WTC11 (cell line): Measurements from ENCODE around the gene DNPH1. TPM values are rescaled to one million over a fixed set of nuclear protein-coding genes. Genes with fewer than 3 reads are reported as not detected.

Experiments
- ATAC-seq: fragments of 200-7000 bp; cut with Tn5 transposase; 2 replicates; pipeline ENCODE4 v1.10.0; 2021; ENCODE audit warnings: mild to moderate bottlenecking, moderate library complexity
- CTCF ChIA-PET: fragments of 300-600 bp; sonication (Branson Sonifier 250); formaldehyde crosslinking; loops from one replicate; lab custom pipeline; 2021; ENCODE audit warnings: antibody characterized with exemption; lab: Charles Lee
- POLR2A ChIA-PET: fragments of 350-600 bp; sonication (Branson Sonifier 250); formaldehyde crosslinking; loops from one replicate; lab custom pipeline; 2021; ENCODE audit warnings: antibody characterized with exemption; lab: Charles Lee
- DNase-seq: peaks from one replicate; pipeline ENCODE4 v3.0.0; 2021; ENCODE audit warnings: low spot score
- H3K27ac Mint-ChIP-seq: 2 replicates; pipeline ENCODE4 v1.8.0; 2021; ENCODE audit warnings: mixed read lengths
- H3K27me3 Mint-ChIP-seq: 2 replicates; pipeline ENCODE4 v1.8.0; 2021; ENCODE audit warnings: low read depth, mild to moderate bottlenecking, moderate library complexity, mixed read lengths
- H3K36me3 Mint-ChIP-seq: 2 replicates; pipeline ENCODE4 v1.8.0; 2021; ENCODE audit warnings: mixed read lengths
- H3K4me1 Mint-ChIP-seq: 2 replicates; pipeline ENCODE4 v1.8.0; 2022; ENCODE audit warnings: mixed read lengths
- H3K4me3 Mint-ChIP-seq: 2 replicates; pipeline ENCODE4 v1.8.0; 2021; ENCODE audit warnings: mild to moderate bottlenecking, moderate library complexity, mixed read lengths
- H3K9me3 Mint-ChIP-seq: 2 replicates; pipeline ENCODE4 v1.8.0; 2021; ENCODE audit warnings: mixed read lengths
- ATF1 ChIP-seq: sonication (generic); formaldehyde crosslinking; IDR thresholded peaks from 2 replicates; pipeline ENCODE4 v1.8.1; 2023; ENCODE audit warnings: mild to moderate bottlenecking, moderate library complexity, missing genetic modification reagents
- FOXK1 ChIP-seq: sonication (generic); formaldehyde crosslinking; IDR thresholded peaks from 2 replicates; pipeline ENCODE4 v1.8.0; 2022; ENCODE audit warnings: mild to moderate bottlenecking, moderate library complexity, missing genetic modification reagents
- GABPB1 ChIP-seq: sonication (generic); formaldehyde crosslinking; IDR thresholded peaks from 2 replicates; pipeline ENCODE4 v1.8.1; 2023; ENCODE audit warnings: mild to moderate bottlenecking, missing genetic modification reagents
- JAZF1 ChIP-seq: fragments of 250-450 bp; sonication (Bioruptor Pico); IDR thresholded peaks from 2 replicates; pipeline ENCODE4 v1.9.0; 2021; ENCODE audit warnings: moderate library complexity, mild to moderate bottlenecking, inconsistent platforms
- MYBL2 ChIP-seq: sonication (generic); formaldehyde crosslinking; IDR thresholded peaks from 2 replicates; pipeline ENCODE4 v1.8.1; 2023; ENCODE audit warnings: mild to moderate bottlenecking, moderate library complexity, missing genetic modification reagents
- SMAD4 ChIP-seq: sonication (generic); formaldehyde crosslinking; IDR thresholded peaks from 2 replicates; pipeline ENCODE4 v1.8.0; 2022; ENCODE audit warnings: mild to moderate bottlenecking, missing genetic modification reagents
- SP1 ChIP-seq: sonication (generic); formaldehyde crosslinking; conservative IDR thresholded peaks from 2 replicates; pipeline ENCODE4 v1.8.1; 2022; ENCODE audit warnings: missing genetic modification reagents
- TCF7 ChIP-seq: sonication (generic); formaldehyde crosslinking; IDR thresholded peaks from 2 replicates; pipeline ENCODE4 v1.8.0; 2022; ENCODE audit warnings: mild to moderate bottlenecking, low read depth, missing genetic modification reagents, moderate library complexity
- TEAD1 ChIP-seq: sonication (generic); formaldehyde crosslinking; IDR thresholded peaks from 2 replicates; pipeline ENCODE4 v1.8.0; 2022; ENCODE audit warnings: mild to moderate bottlenecking, missing genetic modification reagents
- total RNA-seq: library from RNA; stranded (reverse); gene quantifications from 3 replicates; pipeline ENCODE4 v1.2.3, GENCODE V29; 2021
- TF ChIP-seq, protein P1 (sequence below): sonication (generic); formaldehyde crosslinking; IDR thresholded peaks from 2 replicates; pipeline ENCODE4 v1.8.1; 2022; ENCODE audit warnings: low read depth, mild to moderate bottlenecking, moderate library complexity, missing genetic modification reagents, borderline replicate concordance
- TF ChIP-seq, protein P2 (sequence below): sonication (generic); formaldehyde crosslinking; IDR thresholded peaks from 2 replicates; pipeline ENCODE4 v1.8.1; 2022; ENCODE audit warnings: low read depth, missing genetic modification reagents, borderline replicate concordance
- TF ChIP-seq, protein P3 (sequence below): sonication (generic); formaldehyde crosslinking; IDR thresholded peaks from 2 replicates; pipeline ENCODE4 v1.8.0; 2023; ENCODE audit warnings: missing genetic modification reagents, mild to moderate bottlenecking, borderline replicate concordance
- TF ChIP-seq, protein P4 (sequence below): fragments of 200-600 bp; IDR thresholded peaks from 2 replicates; pipeline ENCODE4 v1.8.0; 2022; ENCODE audit warnings: antibody characterized with exemption
- TF ChIP-seq, protein P5 (sequence below): sonication (generic); formaldehyde crosslinking; IDR thresholded peaks from 2 replicates; pipeline ENCODE4 v1.8.1; 2022; ENCODE audit warnings: mild to moderate bottlenecking, missing genetic modification reagents, moderate library complexity, borderline replicate concordance
- TF ChIP-seq, protein P6 (sequence below): sonication (generic); formaldehyde crosslinking; IDR thresholded peaks from 2 replicates; pipeline ENCODE4 v1.8.0; 2022; ENCODE audit warnings: mild to moderate bottlenecking, missing genetic modification reagents

Gene DNPH1
- total RNA-seq, 1 experiment from 2014 or later, result 48.4 TPM

DNA sequence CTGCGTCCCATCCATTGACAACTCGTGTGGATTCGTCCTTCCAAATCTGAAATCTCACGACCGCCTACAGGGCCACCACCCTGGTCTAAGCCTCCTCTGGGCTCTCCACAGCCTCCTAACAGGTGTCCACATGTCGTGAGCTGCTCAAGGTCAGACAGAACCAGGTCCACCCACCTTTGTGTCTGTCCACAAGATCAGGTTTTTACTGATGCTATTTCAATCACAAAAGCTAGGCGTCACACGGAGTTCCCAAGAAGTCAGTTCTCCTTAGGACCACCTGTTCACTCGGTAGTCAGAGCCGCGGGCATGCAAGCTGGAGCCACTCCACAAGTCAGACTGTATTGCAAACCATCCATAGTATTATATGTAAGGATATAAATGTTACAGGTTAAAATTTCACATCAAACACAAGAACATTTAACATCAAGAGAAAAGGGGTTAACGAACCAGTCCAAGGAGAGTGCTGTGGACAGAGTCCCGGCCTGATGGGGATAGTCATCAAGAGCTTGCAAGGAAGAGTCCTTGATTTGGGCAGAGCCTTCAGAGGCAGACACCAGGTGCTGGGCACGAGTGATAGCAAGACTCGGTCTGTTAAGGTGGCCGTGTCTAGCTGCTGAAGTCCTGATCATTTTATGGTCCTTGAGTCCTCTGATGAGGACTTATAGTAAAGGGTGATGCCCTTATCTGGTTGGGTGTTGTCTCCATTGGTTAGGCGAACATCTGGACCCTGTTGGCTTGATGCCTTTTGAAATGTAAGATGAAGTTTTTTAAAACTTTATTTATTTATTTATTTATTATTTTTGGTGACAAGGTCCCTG, 731 bp upstream of the DNPH1 start:
- POLR2A ChIA-PET, result interaction anchor here (0.5 to 2.0 kb wide), 4 partner anchors 17 to 284 kb away, joined by 3 to 9 read pairs (median 6); partner anchors contain the start of gene CUL9

DNA sequence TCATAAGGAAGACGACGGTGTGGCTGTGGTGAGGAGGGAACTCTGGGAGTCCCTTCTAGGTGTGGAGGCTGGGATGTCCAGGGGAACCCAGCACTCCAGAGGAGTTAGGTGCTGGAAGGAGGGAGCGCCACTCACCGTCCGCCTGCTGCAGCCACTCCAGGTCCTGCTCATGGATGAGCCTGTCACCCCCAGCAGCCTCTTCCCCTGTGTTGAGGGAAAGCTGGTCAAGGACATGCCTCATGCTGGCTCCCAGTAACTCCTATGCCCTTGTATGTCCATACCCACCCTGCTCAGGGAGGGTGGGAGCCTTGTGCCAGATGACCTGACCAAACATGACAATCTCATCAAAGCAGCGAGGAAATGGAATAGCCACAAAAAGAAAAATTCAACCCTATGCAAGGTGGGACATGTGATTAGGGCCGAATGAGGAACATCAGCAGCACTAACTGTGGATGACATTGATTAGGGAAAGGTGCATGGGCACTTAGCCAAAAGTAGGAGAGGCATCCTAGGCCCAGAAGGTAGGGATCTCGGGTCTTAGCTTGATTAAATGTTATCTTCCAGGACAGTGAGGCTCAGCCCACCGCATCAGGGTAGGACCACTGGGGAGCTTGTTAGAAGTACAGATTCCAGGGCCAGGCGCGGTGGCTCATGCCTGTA, 3.0 kb downstream of the DNPH1 start:
- H3K27ac Mint-ChIP-seq, result no peak overlapping the region
- CTCF ChIA-PET, result interaction anchor here (1.6 kb wide), 1 partner anchor 12 kb away, joined by 4 read pairs; no protein-coding TSS in a partner anchor
- no peak for TF ChIP-seq GABPB1 (CRISPR knock-in tag)
- TF ChIP-seq, protein P1, sequence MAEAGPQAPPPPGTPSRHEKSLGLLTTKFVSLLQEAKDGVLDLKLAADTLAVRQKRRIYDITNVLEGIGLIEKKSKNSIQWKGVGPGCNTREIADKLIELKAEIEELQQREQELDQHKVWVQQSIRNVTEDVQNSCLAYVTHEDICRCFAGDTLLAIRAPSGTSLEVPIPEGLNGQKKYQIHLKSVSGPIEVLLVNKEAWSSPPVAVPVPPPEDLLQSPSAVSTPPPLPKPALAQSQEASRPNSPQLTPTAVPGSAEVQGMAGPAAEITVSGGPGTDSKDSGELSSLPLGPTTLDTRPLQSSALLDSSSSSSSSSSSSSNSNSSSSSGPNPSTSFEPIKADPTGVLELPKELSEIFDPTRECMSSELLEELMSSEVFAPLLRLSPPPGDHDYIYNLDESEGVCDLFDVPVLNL (CRISPR knock-in tag), result no peak
- no peak for TF ChIP-seq TEAD1 (CRISPR knock-in tag)
- TF ChIP-seq TCF7 (CRISPR knock-in tag), result no peak
- no peak for TF ChIP-seq SMAD4 (CRISPR knock-in tag)
- TF ChIP-seq MYBL2, result no peak
- TF ChIP-seq JAZF1, result no peak
- TF ChIP-seq, all 79 proteins: peak for 0
- H3K27me3 Mint-ChIP-seq, result peaks cover 27% of the 10 kb centered on the region
- no peaks in the 10 kb centered on the region for H3K9me3 Mint-ChIP-seq
- H3K4me1 Mint-ChIP-seq, result peaks cover 10% of the 10 kb centered on the region
- ATAC-seq (no peak), DNase-seq (no peak)
- POLR2A ChIA-PET, result no interaction called here
- H3K36me3 Mint-ChIP-seq, result peaks cover 4% of the 10 kb centered on the region; the same call in 1 of the 2 replicates
- no peak overlapping the region for H3K4me3 Mint-ChIP-seq

More for the DNA sequence above, 731 bp upstream of the DNPH1 start:
- Mint-ChIP-seq H3K27ac (no peak overlapping the region), H3K27me3 (peaks cover 42% of the 10 kb centered on the region), H3K4me1 (peaks cover 4% of the 10 kb centered on the region; the same call in 1 of the 2 replicates)
- CTCF ChIA-PET, result interaction anchor here (0.6 to 2.4 kb wide), 37 partner anchors 8 to 280 kb away, joined by 3 to 47 read pairs (median 6); partner anchors contain the start of genes CRIP3, CUL7, CUL9 and LRRC73
- TF ChIP-seq, protein P2, sequence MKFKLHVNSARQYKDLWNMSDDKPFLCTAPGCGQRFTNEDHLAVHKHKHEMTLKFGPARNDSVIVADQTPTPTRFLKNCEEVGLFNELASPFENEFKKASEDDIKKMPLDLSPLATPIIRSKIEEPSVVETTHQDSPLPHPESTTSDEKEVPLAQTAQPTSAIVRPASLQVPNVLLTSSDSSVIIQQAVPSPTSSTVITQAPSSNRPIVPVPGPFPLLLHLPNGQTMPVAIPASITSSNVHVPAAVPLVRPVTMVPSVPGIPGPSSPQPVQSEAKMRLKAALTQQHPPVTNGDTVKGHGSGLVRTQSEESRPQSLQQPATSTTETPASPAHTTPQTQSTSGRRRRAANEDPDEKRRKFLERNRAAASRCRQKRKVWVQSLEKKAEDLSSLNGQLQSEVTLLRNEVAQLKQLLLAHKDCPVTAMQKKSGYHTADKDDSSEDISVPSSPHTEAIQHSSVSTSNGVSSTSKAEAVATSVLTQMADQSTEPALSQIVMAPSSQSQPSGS (CRISPR knock-in tag), result no peak
- TF ChIP-seq, all 79 proteins: peak for 0
- Mint-ChIP-seq H3K4me3 (peak overlapping the region; percentile 65), H3K36me3 (peaks cover 4% of the 10 kb centered on the region; the same call in 1 of the 2 replicates), H3K9me3 (no peaks in the 10 kb centered on the region)
- DNase-seq, result no peak
- ATAC-seq, result no peak

DNA sequence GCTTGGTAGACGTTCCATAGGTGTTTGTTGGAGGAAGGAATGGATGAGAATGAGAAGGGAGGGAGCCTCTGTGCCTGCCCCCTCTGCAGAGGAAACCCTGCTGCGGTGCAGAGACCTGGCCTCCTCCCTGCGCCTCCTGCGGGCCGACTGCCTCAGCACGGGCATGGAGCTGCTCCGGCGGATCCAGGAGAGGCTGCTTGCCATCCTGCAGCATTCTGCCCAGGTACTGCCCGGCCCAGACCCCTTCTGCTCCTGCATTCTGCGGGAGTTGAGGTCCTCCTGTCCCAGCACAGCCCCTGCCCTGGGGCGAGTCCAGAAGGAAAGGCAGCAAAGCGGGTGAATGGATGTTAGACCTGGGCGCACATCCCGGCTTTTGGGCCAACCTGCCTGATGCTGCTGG, 6.1 kb downstream of the DNPH1 start:
- no peak overlapping the region for H3K27ac Mint-ChIP-seq
- ATAC-seq (peak; percentile 7; the same call in 1 of the 2 replicates), DNase-seq (no peak)
- peaks cover 4% of the 10 kb centered on the region; the same call in 1 of the 2 replicates for H3K36me3 Mint-ChIP-seq
- TF ChIP-seq ATF1 (CRISPR knock-in tag) (no peak), SP1 (CRISPR knock-in tag) (no peak), FOXK1 (no peak)
- TF ChIP-seq, protein P3, sequence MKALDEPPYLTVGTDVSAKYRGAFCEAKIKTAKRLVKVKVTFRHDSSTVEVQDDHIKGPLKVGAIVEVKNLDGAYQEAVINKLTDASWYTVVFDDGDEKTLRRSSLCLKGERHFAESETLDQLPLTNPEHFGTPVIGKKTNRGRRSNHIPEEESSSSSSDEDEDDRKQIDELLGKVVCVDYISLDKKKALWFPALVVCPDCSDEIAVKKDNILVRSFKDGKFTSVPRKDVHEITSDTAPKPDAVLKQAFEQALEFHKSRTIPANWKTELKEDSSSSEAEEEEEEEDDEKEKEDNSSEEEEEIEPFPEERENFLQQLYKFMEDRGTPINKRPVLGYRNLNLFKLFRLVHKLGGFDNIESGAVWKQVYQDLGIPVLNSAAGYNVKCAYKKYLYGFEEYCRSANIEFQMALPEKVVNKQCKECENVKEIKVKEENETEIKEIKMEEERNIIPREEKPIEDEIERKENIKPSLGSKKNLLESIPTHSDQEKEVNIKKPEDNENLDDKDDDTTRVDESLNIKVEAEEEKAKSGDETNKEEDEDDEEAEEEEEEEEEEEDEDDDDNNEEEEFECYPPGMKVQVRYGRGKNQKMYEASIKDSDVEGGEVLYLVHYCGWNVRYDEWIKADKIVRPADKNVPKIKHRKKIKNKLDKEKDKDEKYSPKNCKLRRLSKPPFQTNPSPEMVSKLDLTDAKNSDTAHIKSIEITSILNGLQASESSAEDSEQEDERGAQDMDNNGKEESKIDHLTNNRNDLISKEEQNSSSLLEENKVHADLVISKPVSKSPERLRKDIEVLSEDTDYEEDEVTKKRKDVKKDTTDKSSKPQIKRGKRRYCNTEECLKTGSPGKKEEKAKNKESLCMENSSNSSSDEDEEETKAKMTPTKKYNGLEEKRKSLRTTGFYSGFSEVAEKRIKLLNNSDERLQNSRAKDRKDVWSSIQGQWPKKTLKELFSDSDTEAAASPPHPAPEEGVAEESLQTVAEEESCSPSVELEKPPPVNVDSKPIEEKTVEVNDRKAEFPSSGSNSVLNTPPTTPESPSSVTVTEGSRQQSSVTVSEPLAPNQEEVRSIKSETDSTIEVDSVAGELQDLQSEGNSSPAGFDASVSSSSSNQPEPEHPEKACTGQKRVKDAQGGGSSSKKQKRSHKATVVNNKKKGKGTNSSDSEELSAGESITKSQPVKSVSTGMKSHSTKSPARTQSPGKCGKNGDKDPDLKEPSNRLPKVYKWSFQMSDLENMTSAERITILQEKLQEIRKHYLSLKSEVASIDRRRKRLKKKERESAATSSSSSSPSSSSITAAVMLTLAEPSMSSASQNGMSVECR, result no peak
- TF ChIP-seq, protein P4, sequence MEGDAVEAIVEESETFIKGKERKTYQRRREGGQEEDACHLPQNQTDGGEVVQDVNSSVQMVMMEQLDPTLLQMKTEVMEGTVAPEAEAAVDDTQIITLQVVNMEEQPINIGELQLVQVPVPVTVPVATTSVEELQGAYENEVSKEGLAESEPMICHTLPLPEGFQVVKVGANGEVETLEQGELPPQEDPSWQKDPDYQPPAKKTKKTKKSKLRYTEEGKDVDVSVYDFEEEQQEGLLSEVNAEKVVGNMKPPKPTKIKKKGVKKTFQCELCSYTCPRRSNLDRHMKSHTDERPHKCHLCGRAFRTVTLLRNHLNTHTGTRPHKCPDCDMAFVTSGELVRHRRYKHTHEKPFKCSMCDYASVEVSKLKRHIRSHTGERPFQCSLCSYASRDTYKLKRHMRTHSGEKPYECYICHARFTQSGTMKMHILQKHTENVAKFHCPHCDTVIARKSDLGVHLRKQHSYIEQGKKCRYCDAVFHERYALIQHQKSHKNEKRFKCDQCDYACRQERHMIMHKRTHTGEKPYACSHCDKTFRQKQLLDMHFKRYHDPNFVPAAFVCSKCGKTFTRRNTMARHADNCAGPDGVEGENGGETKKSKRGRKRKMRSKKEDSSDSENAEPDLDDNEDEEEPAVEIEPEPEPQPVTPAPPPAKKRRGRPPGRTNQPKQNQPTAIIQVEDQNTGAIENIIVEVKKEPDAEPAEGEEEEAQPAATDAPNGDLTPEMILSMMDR, result no peak
- TF ChIP-seq, protein P5, sequence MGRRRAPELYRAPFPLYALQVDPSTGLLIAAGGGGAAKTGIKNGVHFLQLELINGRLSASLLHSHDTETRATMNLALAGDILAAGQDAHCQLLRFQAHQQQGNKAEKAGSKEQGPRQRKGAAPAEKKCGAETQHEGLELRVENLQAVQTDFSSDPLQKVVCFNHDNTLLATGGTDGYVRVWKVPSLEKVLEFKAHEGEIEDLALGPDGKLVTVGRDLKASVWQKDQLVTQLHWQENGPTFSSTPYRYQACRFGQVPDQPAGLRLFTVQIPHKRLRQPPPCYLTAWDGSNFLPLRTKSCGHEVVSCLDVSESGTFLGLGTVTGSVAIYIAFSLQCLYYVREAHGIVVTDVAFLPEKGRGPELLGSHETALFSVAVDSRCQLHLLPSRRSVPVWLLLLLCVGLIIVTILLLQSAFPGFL (CRISPR knock-in tag), result no peak
- TF ChIP-seq, protein P6, sequence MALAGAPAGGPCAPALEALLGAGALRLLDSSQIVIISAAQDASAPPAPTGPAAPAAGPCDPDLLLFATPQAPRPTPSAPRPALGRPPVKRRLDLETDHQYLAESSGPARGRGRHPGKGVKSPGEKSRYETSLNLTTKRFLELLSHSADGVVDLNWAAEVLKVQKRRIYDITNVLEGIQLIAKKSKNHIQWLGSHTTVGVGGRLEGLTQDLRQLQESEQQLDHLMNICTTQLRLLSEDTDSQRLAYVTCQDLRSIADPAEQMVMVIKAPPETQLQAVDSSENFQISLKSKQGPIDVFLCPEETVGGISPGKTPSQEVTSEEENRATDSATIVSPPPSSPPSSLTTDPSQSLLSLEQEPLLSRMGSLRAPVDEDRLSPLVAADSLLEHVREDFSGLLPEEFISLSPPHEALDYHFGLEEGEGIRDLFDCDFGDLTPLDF (CRISPR knock-in tag), result no peak
- POLR2A ChIA-PET, result no interaction called here
- CTCF ChIA-PET, result no interaction called here
- no peaks in the 10 kb centered on the region for H3K9me3 Mint-ChIP-seq
- peaks cover 6% of the 10 kb centered on the region; the same call in 1 of the 2 replicates for H3K4me1 Mint-ChIP-seq
- H3K4me3 Mint-ChIP-seq, result no peak overlapping the region
- H3K27me3 Mint-ChIP-seq, result peaks cover 1% of the 10 kb centered on the region; the same call in 1 of the 2 replicates
